HG03066 (cell line): Measurements from ENCODE around the gene COL6A1.
"Not testable (repeated sequence)": the region's sequence is repeated elsewhere in the genome, so short reads cannot be mapped to it uniquely, and the experiment has no call there.

Experiments
- ATAC-seq: cut with Tn5 transposase; IDR thresholded peaks from one replicate; pipeline ENCODE4 v1.9.1; 2021; ENCODE audit warnings: low read depth; ENCODE audit not compliant: unreplicated experiment

The COL6A1 gene

DNA sequence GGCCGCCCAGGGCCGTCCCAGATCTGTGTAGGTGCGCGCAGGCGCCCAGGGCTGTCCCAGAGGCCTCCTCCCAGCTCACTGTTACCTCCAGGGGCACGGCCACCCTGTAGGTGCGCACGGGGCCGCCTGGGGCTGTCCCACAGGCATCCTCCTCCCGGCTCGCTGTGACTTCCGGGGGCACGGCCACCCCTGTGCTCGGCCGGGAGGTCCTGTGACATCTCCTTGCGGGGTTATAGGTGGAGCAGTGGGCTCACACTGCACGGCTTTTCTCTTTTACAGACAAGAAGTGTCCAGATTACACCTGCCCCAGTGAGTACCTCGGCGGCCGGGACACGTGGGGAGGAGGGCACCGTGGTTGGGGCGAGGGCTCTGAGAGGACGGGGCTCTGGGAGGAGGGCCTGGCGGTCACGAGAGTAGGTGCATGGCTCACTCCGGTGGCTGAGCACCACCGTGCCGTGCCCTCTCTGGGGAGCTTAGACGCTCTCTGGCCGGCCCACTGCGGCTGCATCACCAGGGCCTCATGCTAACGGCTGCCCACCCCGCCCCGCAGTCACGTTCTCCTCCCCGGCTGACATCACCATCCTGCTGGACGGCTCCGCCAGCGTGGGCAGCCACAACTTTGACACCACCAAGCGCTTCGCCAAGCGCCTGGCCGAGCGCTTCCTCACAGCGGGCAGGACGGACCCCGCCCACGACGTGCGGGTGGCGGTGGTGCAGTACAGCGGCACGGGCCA, 21.4 kb downstream of the COL6A1 start:
- ATAC-seq: no peak

DNA sequence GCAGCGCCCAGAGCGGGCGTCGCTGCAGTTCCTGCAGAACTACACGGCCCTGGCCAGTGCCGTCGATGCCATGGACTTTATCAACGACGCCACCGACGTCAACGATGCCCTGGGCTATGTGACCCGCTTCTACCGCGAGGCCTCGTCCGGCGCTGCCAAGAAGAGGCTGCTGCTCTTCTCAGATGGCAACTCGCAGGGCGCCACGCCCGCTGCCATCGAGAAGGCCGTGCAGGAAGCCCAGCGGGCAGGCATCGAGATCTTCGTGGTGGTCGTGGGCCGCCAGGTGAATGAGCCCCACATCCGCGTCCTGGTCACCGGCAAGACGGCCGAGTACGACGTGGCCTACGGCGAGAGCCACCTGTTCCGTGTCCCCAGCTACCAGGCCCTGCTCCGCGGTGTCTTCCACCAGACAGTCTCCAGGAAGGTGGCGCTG, 22.0 kb downstream of the COL6A1 start:
- no peak for ATAC-seq

DNA sequence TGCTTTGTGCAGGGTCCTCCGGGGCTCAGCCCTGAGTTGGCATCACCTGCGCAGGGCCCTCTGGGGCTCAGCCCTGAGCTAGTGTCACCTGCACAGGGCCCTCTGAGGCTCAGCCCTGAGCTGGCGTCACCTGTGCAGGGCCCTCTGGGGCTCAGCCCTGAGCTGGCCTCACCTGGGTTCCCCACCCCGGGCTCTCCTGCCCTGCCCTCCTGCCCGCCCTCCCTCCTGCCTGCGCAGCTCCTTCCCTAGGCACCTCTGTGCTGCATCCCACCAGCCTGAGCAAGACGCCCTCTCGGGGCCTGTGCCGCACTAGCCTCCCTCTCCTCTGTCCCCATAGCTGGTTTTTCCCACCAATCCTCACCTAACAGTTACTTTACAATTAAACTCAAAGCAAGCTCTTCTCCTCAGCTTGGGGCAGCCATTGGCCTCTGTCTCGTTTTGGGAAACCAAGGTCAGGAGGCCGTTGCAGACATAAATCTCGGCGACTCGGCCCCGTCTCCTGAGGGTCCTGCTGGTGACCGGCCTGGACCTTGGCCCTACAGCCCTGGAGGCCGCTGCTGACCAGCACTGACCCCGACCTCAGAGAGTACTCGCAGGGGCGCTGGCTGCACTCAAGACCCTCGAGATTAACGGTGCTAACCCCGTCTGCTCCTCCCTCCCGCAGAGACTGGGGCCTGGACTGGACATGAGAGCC, 22.7 kb downstream of the COL6A1 start:
- ATAC-seq: no peak

- ATAC-seq: no peak
Observed at GRCh38 chr21:46005081-46005480, 23.5 kb downstream of the COL6A1 start.

DNA sequence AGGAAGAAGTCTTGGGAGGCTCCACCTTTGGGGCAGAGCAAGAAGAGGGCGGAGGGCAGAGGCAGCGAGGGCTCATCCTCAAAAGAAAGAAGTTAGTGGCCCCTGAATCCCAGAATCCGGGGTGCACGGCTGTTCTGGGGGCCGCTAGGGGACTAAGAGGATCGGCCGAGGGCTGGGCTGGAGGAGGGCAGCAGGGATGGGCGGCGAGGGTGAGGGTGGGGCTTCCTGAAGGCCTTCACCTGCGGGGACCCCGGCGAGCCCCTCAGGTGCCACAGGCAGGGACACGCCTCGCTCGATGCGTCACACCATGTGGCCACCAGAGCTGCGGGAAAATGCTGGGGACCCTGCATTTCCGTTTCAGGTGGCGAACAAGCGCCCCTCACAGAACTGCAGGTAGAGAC, 23.9 kb downstream of the COL6A1 start:
- no peak for ATAC-seq

DNA sequence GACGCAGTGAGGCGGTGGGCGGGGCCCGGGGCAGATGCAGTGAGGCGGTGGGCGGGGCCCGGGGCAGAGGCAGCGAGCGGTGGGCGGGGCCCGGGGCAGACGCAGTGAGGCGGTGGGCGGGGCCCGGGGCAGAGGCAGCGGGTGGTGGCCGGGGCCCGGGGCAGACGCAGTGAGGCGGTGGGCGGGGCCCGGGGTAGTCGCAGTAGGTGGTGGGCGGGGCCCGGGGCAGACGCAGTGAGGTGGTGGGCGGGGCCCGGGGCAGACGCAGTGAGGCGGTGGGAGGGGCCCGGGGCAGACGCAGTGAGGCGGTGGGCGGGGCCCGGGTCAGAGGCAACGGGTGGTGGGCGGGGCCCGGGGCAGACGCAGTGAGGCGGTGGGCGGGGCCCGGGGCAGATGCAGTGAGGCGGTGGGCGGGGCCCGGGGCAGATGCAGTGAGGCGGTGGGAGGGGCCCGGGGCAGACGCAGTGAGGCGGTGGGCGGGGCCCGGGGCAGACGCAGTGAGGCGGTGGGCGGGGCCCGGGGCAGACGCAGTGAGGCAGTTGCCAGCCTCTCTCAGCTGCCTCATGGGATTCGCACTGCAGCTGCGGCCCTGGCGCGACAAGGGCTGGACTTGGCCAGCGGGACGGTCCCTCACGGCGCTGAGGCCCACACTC, 24.4 kb downstream of the COL6A1 start:
- not testable (repeated sequence) for ATAC-seq

DNA sequence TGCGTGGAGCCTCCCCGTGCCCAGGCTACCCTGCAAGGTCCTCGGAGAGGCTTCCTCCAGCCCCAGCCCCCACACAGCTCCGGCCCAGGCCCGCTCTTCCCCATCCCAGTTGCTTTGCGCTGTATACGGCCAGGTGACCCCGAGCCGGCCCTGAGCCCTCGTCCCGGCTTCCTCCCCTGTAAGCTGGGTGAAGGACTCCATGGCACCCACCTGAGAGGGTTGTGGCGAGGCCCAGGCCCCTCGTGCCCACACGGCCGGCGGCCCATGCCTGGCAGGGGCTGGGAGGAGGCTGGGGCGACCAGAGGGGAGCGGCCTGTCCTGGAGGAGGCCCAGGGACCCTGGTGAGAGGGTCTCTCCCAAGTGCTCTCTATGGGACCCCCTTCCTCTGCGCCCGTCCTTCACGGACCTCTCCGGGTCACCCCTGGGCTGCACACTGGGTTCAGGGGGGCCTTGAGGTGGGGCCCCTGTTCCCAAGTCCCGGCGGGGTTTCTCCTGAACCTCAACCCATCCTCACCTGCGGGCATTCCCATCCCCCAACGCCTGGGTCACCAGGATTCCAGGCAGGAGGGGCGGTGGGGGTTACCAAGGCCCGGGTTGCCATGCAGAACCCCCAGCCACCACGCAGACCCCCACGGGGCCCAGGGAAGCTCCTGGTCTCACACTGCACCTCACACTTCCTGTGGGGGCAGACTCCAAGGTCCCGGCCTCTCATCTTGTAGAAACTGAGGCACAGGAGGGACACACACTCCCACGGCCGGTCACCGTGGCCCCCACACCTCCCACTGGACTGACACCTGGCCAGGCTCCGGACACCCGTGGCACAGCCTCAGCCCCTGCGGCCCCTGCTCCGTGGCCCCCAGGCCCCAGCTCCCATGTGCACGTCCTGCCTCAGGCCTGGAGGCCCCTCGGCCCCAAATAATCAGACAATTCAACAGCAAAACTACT, 25.2 kb downstream of the COL6A1 start:
- no peak for ATAC-seq

GRCh38 chr21:46007492-46007868, 25.9 kb downstream of the COL6A1 start:
- ATAC-seq: no peak

DNA sequence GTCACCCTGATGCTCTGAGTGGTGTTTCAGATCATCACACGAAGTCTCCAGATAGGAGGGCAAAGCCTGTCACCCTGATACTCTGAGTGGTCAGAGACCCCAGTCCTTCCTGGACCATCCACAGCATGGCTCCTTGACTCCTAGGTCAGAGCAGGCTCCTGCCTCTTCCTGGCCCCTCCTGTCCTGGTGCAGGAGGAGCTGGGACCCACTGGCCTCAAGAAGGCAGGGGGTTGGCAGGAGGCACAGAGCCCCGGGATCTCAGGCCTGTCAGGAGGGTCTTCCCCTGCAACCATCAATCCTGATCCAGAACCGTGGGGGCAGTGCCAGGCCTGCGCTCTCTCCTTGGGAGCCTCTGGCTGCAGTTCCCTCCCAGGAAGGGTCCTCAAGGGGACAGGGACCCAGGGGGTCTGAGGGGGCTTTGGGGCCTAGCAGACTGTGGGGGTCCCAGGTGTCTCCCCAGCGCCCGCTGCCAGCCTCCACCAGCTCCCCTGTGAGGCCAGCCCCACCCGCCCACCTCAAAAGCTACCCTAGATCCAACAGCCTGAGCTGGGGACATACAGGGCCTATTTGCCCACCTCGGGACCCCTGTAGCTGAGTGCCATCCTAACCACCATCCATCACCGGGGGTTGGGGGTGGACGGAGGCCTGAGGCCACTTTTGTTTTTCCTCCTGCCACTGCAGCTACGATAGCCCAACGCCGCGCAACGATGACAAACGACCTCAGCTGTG, 27.5 kb downstream of the COL6A1 start:
- ATAC-seq: no peak

DNA sequence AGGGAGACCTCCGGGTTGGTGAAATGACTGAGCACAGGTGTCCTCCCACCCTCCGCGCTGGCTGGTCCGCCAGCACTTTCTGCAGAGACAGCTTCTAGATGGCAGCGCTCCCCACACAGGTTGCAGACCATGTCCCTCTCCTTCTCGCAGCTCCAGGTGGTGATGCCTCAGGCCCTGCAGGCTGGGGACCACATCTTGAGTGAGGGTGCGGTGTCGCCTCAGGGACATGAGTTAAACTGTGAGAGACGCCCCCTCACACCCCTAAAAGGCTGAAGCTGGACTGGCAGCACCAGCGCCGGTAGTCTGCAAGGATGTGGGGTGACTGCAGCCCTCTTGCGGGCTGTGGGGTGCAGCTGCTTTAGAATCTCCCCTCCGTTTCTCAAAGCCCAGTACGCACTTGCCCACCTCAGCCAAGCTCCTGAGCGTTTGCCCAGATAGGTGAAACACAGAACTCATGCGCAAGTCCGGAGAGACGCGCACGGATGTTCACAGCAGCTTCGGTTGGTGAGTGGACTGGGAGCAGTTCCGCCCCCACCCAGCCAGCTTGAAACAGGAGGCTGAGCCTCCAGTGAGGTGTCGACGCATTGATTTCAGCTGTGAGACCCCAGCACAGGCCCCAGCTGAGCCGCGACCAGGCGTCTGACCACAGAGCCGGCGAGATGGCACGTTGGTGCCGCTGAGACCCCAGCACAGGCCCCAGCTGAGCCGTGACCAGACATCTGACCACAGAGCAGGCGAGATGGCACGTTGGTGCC, 28.6 kb downstream of the COL6A1 start:
- ATAC-seq: no peak

- no peak for ATAC-seq
Observed at GRCh38 chr21:46011267-46011967, 29.8 kb downstream of the COL6A1 start.

GRCh38 chr21:46012154-46012553, 30.6 kb downstream of the COL6A1 start:
- ATAC-seq: no peak

DNA sequence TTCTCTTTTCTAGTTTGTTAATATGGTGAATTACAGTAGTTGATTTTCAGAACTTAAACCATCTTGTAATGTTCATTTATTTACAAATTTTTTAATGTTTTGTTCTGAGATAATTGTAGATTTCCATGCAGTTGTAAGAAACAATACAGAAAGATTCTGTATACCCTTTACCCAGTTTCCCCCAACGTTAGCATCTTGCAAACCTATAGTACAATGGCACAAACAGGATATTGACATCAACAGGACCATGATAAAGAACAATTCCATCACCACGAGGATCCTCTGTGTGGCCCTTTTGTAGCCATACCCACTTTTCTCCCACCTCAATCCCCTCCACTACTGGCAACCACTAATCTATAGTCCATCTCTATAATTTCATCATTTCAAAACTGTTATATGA, 33.3 kb downstream of the COL6A1 start:
- ATAC-seq: no peak

DNA sequence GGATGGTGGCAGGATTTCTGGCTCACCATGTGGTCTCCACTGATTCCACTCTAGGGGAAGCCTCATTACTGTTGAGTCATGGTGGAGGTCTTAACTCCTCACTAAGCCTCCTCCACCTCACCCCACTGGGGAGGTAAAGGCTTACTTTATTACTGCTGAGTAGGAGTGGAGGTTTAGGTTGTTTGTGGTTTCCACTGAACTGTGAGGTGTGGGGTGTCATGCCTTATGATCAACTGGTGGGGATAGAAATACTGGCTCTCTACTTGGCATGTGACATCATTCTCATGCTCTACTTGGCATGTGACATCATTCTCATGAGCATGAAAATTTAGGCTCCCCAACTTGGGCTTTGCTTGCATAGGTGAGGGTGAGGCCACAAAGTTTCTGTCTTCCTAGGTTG, 35.6 kb downstream of the COL6A1 start:
- ATAC-seq: no peak

- ATAC-seq: no peak
Observed at GRCh38 chr21:46017695-46018094, 36.1 kb downstream of the COL6A1 start.

- ATAC-seq: no peak
Observed at GRCh38 chr21:46018615-46019014, 37.0 kb downstream of the COL6A1 start.

- no peak for ATAC-seq
Observed at GRCh38 chr21:46020581-46020980, 39.0 kb downstream of the COL6A1 start.

DNA sequence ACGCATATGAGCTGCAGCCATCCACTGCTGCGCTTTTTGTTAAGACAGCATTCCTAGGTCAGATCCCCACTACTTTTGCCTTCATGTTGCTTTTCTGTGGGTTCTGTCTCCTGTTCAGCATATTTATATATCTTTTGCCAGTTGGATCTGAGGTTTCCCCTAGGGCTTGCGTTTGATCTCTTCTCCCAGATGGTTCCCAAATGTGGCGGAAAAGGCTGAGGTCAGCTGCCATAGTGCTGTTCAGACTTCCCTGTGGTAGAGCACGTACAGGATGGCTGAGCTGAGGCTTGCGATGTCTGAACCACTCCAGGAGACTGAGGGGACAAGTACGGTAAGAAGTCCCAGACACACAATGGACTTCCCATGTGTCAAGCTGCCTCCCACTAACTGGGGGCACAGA, 39.8 kb downstream of the COL6A1 start:
- no peak for ATAC-seq
